DOHH2 (cell line): Measurements from ENCODE around the gene CERS6.

Source experiments
- H3F3A ChIP-seq: fragments of 200-600 bp; sonication (generic), shearing (Covaris generic); 2 replicates; pipeline ENCODE4 v1.6.0; 2016; ENCODE audit warnings: antibody characterized with exemption, mild to moderate bottlenecking; ENCODE audit not compliant: control insufficient read depth, insufficient read depth
- H3K27ac ChIP-seq: fragments of 200-600 bp; sonication (generic); 2 replicates; pipeline ENCODE4 v1.5.1; 2014; ENCODE audit warnings: low read depth, mild to moderate bottlenecking, low read length, moderate library complexity
- H3K27me3 ChIP-seq: fragments of 200-600 bp; sonication (generic); 2 replicates; pipeline ENCODE4 v1.6.1; 2014; ENCODE audit warnings: mild to moderate bottlenecking, low read length, mixed read lengths; ENCODE audit not compliant: control insufficient read depth
- H3K36me3 ChIP-seq: fragments of 200-600 bp; sonication (generic); 2 replicates; pipeline ENCODE4 v1.6.1; 2014; ENCODE audit warnings: mild to moderate bottlenecking, low read length, moderate library complexity, mixed read lengths; ENCODE audit not compliant: control insufficient read depth
- H3K4me1 ChIP-seq: fragments of 200-600 bp; sonication (generic); 2 replicates; pipeline ENCODE4 v1.6.1; 2014; ENCODE audit warnings: mild to moderate bottlenecking, low read length, mixed read lengths; ENCODE audit not compliant: control insufficient read depth
- H3K4me2 ChIP-seq: fragments of 200-600 bp; sonication (generic); 2 replicates; pipeline ENCODE4 v1.6.0; 2014; ENCODE audit warnings: mild to moderate bottlenecking, low read length, moderate library complexity
- H3K4me3 ChIP-seq: fragments of 200-600 bp; sonication (generic); 2 replicates; pipeline ENCODE4 v1.5.1; 2014; ENCODE audit warnings: mild to moderate bottlenecking, low read length, mixed read lengths
- H3K79me2 ChIP-seq: fragments of 200-600 bp; sonication (generic); 2 replicates; pipeline ENCODE4 v1.6.1; 2014; ENCODE audit warnings: mild to moderate bottlenecking, low read length, mixed read lengths; ENCODE audit not compliant: control insufficient read depth
- H3K9me2 ChIP-seq: fragments of 200-600 bp; sonication (generic); replicated peaks from 2 replicates; pipeline ENCODE4 v1.6.1; 2014; ENCODE audit warnings: mild to moderate bottlenecking, low read length, mixed read lengths; ENCODE audit not compliant: control insufficient read depth
- H3K9me3 ChIP-seq: fragments of 200-600 bp; sonication (generic); 2 replicates; pipeline ENCODE4 v1.6.1; 2014; ENCODE audit warnings: antibody characterized with exemption, low read length, mixed read lengths; ENCODE audit not compliant: control insufficient read depth, insufficient read depth
- H4K20me1 ChIP-seq: fragments of 200-600 bp; sonication (generic); 2 replicates; pipeline ENCODE4 v1.6.0; 2014; ENCODE audit warnings: low read depth, mild to moderate bottlenecking, antibody characterized with exemption, low read length, moderate library complexity; ENCODE audit not compliant: control insufficient read depth, insufficient read depth
- CTCF ChIP-seq: fragments of 200-600 bp; sonication (generic); IDR thresholded peaks from one replicate; pipeline ENCODE4 v1.5.1; 2014; ENCODE audit warnings: antibody characterized with exemption, mild to moderate bottlenecking, low read depth, low read length; ENCODE audit not compliant: poor library complexity, severe bottlenecking
- EZH2phosphoT487 ChIP-seq: fragments of 200-600 bp; sonication (generic); IDR thresholded peaks from 2 replicates; pipeline ENCODE4 v1.6.1; 2017; ENCODE audit warnings: borderline replicate concordance, mild to moderate bottlenecking, antibody characterized with exemption, low read length, moderate library complexity, mixed read lengths

The CERS6 gene

DNA sequence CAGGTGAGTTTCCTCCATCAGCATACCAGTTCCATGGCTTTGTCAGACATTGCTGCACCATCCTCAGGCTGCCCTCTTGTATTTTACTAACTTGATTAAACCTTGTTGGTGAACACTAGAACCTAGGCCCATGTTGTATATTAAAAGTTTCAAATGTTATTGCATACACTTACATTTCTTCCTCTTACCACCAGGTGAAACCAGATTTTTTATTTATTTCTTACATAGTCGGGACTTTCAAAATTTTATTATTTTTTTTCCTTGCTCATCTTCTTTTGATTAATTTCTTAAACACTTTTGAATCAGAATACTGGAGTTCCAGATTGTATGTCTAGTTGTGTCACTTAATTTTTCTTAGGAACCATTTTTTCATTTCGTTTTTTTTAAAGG, 5.9 kb downstream of the CERS6 start:
- Histone ChIP-seq H3K4me3 (no peak overlapping the region), H3K27me3 (no peaks in the 10 kb centered on the region; the same call in 1 of the 2 replicates), H3K4me2 (no peak overlapping the region), H4K20me1 (no peaks in the 10 kb centered on the region), H3K36me3 (no peaks in the 10 kb centered on the region), H3F3A (no peaks in the 10 kb centered on the region), H3K27ac (no peak overlapping the region), H3K9me3 (no peaks in the 10 kb centered on the region; the same call in 1 of the 2 replicates), H3K9me2 (no peaks in the 10 kb centered on the region), H3K79me2 (no peaks in the 10 kb centered on the region), H3K4me1 (no peaks in the 10 kb centered on the region)
- TF ChIP-seq EZH2phosphoT487 (no peak), CTCF (no peak)

DNA sequence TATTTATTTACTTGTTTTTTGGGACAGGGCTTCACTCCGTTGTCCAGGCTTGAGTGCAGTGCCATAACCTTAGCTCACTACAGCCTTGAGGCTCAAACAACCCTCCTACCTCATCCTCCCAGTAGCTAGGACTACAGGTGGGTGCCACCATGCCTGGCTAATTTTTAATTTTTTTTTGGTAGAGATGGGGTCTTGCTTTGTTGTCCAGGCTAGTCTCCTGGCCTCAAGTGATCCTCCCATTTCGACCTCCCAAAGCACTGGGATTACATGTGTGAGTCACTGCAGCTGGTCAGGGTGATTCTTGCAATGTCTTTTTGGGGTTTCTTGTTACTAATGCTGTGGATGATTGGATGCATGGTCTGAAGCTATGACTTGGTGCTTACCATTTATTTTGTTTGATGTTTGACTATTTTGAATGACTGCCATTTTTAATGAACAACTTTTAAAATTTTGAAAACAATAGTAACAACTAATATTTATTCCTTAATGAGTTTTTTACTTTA, 6.5 kb downstream of the CERS6 start:
- Histone ChIP-seq H3K27ac (no peak overlapping the region), H3K4me2 (no peak overlapping the region), H4K20me1 (no peaks in the 10 kb centered on the region), H3F3A (no peaks in the 10 kb centered on the region), H3K4me1 (no peaks in the 10 kb centered on the region), H3K9me3 (no peaks in the 10 kb centered on the region), H3K4me3 (no peak overlapping the region), H3K9me2 (no peaks in the 10 kb centered on the region), H3K36me3 (no peaks in the 10 kb centered on the region), H3K27me3 (no peaks in the 10 kb centered on the region; the same call in 1 of the 2 replicates), H3K79me2 (no peaks in the 10 kb centered on the region)
- TF ChIP-seq EZH2phosphoT487 (no peak), CTCF (no peak)

DNA sequence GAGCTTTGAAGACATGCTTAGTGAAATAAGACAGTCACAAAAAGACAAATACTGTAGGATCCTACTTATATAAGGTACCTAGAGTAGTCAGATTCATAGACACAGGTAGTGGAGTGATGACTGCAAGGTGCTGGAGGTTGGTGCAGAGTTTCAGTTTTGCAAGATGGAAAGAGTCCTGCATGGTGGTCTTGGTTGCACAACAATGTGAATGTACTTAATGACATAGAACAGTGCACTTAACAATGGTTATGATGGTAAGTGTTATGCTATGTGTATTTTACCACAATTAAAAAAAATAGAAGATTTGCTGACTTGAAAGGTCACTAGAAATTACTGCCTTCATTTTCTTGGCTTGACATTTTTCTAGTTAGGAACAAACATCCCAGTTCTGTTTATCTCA, 9.5 kb downstream of the CERS6 start:
- H3F3A ChIP-seq: no peaks in the 10 kb centered on the region
- TF ChIP-seq EZH2phosphoT487 (no peak), CTCF (no peak)
- no peak overlapping the region for H3K4me3 ChIP-seq
- H3K9me2 ChIP-seq: no peaks in the 10 kb centered on the region
- no peaks in the 10 kb centered on the region for H4K20me1 ChIP-seq
- H3K9me3 ChIP-seq: no peaks in the 10 kb centered on the region
- H3K36me3 ChIP-seq: no peaks in the 10 kb centered on the region
- no peak overlapping the region for H3K4me2 ChIP-seq
- H3K79me2 ChIP-seq: no peaks in the 10 kb centered on the region
- H3K4me1 ChIP-seq: no peaks in the 10 kb centered on the region
- no peak overlapping the region for H3K27ac ChIP-seq
- no peaks in the 10 kb centered on the region; the same call in 1 of the 2 replicates for H3K27me3 ChIP-seq
